LoVo (cell line): ENCODE data around the gene CREM.
A peak's percentile ranks its signal among the peaks of the same experiment; 100 is the strongest.
"Not testable (repeated sequence)": the region's sequence is repeated elsewhere in the genome, so short reads cannot be mapped to it uniquely, and the experiment has no call there.

Experiments used
- DNase-seq: peaks from one replicate; pipeline ENCODE4 v3.0.0-alpha.2; 2016; ENCODE audit warnings: low spot score

Gene CREM

DNA sequence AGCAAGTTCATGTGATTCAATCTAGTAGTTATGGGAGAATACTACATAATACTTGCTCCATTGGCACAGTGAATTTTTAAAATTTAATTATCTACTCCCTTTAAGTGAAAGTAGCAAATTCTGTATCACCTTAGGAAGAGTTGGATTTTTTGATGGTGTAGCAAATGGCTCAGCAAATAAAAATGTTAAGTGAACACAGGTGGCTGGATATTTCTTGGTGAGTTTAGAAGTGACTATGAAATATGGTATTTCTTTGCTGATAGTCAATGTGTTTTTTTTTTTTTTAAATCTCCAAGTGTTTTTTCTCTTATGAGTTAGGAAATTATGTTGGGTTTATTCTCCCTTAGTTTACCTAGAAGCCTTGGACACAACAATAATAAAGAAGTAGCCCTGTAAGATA lies 67.8 kb downstream of the CREM start:
- DNase-seq: no peak

- no peak for DNase-seq
Measured at GRCh38 chr10:35194906-35195305, 68.3 kb downstream of the CREM start.

- DNase-seq: peak; percentile 75
Measured at GRCh38 chr10:35195361-35196306, 69.0 kb downstream of the CREM start.

DNA sequence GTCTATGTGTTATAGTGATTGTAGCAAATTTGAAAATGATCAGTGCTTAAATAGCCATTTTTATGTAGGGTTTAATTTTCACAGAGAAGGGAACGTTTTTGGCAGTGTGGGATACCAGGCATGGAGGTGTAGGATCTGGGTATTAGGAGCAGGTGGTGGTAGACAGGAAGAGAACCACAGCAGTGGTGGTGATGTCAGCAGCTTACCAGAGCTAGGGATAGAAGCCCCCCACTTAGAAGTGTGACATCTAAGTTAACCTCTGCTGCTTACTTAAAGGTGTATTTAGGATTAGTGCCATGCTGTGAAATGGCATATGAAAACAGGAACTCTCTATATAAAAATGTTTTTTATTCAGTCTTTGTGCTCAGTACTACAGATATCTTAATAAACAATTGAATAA lies 73.8 kb downstream of the CREM start:
- DNase-seq: no peak

DNA sequence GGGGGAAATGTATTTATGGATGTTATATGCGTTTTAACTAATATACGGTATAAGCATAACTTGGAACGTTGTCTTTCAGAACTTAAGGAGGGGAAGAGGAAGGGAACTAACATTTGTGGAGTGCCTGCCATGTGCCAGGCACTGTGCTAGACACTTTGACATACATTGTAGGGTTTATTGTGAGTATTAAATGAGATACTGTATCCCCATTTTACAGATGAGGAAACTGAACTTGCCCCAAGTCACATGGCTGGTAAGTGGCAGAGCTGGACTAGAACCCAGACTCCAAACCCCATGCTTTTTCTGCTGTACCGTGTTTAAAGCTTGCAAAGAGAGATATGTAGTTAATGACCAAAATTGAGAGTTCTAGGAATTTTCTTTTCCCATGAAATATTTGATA lies 74.6 kb downstream of the CREM start:
- no peak for DNase-seq

DNA sequence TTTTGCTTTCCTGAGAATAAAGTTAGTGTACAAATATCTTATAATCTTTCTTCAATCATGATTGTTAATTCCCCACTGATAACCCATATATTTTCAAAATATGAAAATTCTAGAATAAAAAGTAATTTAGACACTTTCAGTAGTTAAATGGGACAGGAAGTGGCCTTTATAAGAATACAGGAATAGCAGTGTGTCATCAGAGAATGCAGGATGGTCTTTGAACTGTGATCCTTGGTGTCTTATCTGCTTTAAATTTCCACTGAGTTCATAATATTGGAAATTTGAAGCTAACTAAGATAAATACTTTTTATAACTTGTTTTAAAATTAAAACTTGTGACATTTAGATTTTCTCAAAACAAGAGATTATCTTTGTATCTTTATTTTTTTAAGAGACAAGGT lies 75.4 kb downstream of the CREM start:
- no peak for DNase-seq

GRCh38 chr10:35203745-35204144 lies 77.1 kb downstream of the CREM start:
- no peak for DNase-seq

DNA sequence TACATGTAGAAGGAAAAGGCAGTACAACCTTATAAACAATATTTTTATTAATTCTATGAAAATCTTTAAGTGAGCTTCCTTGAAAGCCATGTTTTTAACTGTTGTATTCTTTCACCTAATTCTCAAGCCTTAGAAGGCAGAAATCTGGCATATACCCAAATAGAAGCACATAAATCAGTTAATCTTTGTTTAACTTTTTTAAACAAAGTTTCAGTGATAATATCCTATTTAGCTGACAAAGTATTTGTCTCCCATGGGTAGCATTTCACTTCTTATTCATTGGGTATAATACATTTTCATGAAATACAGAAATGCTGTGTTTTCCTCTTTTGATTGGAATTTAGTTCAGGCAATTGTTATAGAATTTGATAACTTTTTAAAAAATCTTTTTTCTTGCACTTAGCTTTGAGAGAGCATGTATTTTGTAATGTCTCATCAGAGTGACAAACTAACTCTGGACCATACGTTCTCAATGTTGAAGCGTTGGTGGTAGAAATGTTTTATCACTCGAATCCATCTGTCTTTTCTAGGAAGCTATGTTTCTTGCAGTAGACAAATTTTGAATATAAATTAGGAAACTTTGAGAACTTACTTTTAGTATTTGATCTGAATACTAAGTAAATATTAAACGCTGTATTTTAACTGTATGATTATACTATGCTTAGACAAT lies 78.1 kb downstream of the CREM start:
- no peak for DNase-seq

DNA sequence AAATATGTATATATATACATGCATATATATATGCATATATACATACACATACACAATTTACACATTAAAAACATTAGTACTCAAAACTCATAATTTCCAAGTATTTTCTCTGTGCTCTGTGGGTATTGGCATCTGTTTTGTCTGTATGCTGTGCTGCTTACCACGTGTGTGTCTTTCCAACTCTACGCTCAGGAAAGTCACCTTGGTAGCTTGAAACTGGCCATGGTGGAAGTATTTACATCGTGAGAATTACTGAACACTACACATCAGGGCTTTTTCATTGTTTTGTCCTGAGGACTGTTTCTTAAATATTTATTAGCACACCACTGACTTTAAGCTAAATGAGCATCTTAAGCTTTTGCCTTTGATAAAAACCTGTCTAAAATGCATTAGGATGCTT lies 79.6 kb downstream of the CREM start:
- no peak for DNase-seq

GRCh38 chr10:35208536-35208935 lies 81.9 kb downstream of the CREM start:
- DNase-seq: no peak

DNA sequence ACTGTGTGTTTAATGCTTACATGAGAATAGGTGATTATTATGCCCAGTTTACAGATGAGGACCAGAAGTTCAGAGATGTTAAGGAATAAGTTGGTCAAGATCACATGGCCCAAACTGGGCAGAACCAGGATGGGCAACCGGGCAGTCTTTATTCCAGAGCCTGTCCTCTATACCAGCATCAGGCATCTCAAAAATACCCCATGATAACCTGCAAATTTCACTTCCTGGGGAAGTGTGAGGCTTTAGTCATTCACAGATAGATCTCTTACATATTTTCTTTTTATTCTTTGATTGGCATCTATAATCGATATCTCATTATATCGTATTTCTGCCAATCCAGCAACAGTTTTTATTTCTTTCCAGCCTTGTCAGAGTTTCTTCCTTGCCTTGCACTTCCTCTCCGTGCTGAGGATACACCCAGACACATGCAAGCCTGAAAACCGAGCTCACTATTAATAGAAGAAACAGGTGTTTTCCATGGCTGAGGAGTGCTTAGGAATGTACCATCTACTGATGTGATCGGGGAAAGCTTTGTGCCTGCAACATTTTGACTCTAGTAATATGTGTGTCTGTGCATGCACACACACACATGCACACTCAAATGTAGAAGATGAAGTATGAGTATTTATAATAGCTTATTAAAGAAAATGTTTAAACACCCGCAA lies 82.4 kb downstream of the CREM start:
- DNase-seq: no peak

GRCh38 chr10:35210961-35211360 lies 84.3 kb downstream of the CREM start:
- DNase-seq: no peak

- no peak for DNase-seq
Measured at GRCh38 chr10:35211390-35211789, 84.7 kb downstream of the CREM start.

DNA sequence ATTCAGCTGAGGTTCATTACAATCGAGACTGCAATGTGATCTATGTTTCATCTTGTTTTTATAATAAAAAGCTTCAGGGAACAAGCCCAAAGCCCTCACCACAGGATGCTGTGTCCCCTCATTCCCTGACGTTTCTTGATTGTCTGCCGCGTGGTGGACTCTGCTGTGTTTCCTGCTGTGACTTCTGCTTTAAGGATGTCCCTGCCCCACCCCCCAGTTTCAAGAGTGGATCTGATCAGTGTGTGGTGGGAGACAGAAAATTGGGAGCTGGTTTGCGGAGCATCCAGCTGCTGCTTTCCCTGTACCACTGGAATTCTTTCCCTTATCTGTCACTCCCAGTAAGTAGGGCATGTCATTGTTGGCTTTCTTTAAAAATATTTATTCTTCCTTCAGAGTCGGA lies 86.2 kb downstream of the CREM start:
- no peak for DNase-seq

- DNase-seq: no peak
Measured at GRCh38 chr10:35213699-35214098, 87.1 kb downstream of the CREM start.

DNA sequence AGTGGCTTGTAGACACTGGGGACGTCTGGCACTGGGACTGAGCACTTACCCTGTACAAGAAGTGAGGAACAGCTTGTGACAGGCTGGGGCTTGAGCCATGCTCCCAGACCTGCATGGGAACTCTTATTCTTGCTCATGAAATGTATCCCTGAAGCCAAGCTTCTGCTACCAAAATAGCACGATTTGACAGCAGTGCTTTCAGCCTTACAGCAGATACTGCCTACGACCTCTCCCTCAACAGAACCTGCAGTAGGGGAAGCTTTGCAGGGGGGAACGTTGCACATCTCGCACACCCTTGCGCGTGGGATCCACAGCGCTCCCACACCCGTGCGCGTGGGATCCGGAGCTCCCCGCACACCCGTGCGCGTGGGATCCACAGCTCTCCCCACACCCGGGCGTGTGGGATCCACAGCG lies 88.0 kb downstream of the CREM start:
- no peak for DNase-seq

DNA sequence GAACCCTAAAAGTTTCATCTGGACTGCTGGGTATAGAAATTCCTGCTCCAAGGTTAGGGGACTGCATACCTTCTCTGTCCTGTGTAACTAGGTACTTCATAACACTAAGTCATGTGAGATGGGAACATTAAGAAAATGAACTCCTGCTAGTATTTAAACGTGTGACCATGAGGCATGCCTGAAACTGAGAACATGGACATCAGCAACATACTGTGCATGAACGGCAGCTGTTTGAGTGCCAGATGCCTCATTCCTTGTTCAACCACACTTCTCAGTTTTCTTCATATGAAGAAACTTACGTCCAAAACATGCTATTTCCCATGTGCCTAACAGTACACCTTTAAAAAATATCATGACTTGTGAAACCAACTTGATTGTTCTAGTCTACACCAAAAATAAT lies 88.5 kb downstream of the CREM start:
- no peak for DNase-seq

- DNase-seq: no peak
Measured at GRCh38 chr10:35216303-35216905, 89.8 kb downstream of the CREM start.

DNA sequence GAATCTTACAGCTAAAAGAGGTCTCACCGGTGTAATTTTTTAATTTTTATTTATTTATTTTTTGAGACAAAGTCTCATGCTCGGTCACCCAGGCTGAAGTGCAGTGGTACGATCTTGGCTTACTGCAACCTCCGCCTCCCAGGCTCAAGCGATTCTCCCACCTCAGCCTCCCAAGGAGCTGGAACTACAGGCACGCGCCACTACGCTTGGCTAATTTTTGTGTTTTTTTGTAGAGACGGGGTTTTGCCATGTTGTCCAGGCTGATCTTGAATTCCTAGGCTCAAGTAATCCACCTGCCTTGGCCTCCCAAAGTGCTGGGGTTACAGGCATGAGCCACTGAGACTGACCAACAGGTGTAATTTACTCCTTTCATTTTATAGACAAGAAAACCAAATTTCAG lies 90.3 kb downstream of the CREM start:
- DNase-seq: not testable (repeated sequence)

- no peak for DNase-seq
Measured at GRCh38 chr10:35217455-35217854, 90.8 kb downstream of the CREM start.

DNA sequence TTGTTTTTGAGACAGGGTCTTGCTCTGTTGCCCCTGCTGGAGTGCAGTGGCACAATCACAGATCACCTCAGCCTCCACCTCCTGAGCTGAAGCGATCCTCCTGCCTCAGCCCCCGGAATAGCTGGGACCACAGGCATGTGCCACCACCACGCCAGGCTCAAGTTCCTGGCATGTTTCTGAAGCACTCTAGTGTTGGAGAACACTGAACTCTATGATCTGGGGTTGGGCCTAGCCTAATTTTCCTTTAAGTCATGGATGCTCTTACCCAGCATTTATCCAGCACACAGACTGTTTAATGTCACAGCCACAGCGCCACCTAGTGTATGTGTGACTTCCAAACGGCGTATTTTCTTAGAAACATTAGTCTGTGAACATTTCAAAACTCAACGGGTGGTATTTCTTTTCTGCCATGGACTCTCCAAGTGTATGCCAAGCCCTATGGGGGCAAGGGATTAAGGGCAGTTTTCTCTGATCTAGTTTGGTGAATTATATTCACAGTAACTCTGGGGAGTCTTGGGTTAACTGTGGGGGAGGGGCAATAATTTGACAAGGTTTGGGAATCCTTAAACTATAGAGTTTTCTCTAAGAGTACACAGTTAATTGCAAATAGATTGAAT lies 91.8 kb downstream of the CREM start:
- peak; percentile 73 for DNase-seq

- no peak for DNase-seq
Measured at GRCh38 chr10:35219292-35219691, 92.6 kb downstream of the CREM start.
